ENCODE results near the gene MAST1.
"Not testable (repeated sequence)": the region's sequence is repeated elsewhere in the genome, so short reads cannot be mapped to it uniquely, and the experiment has no call there.

Gene MAST1

GRCh38 chr19:12880551-12881171 is 42.3 kb downstream of the MAST1 start:
- Histone ChIP-seq H3K27me3 (ENCODE audit: low read depth) (no peaks in the 10 kb centered on the region), H3K36me3 (replicated peaks) (peaks cover 12% of the 10 kb centered on the region), H3K9me3 (peaks cover 5% of the 10 kb centered on the region), H3K4me3 (peak overlapping the region; percentile 96), H3K4me1 (peaks cover 2% of the 10 kb centered on the region; the same call in 1 of the 2 replicates)
- in situ Hi-C loops (cut with MboI; ENCODE audit: low sequenced_read_pairs): no loop called here
- DNase-seq (ENCODE audit: low spot score in 2 of 2): peak in 1 of 2 experiments; percentile 59

- H3K4me1 ChIP-seq: peaks cover 2% of the 10 kb centered on the region; the same call in 1 of the 2 replicates
- peak; percentile 93 to 99 for DNase-seq (ENCODE audit: low spot score in 2 of 2)
These were observed 43.0 kb downstream of the MAST1 start, which contains the start of gene DNASE2 for GRCh38 chr19:12881172-12881808. TSS of gene DNASE2 (minus strand) at chr19:12881449. CDS start at chr19:12881375, 74 bp downstream.

GRCh38 chr19:12882589-12882988 is 44.3 kb downstream of the MAST1 start:
- H3K4me1 ChIP-seq: peaks cover 2% of the 10 kb centered on the region; the same call in 1 of the 2 replicates
- H3K36me3 ChIP-seq (replicated peaks): peaks cover 10% of the 10 kb centered on the region
- no peak for DNase-seq (ENCODE audit: low spot score in 2 of 2)
- H3K4me3 ChIP-seq: no peak overlapping the region
- no peaks in the 10 kb centered on the region for H3K27me3 ChIP-seq (ENCODE audit: low read depth)
- in situ Hi-C loops (cut with MboI; ENCODE audit: low sequenced_read_pairs): no loop called here
- peaks cover 5% of the 10 kb centered on the region for H3K9me3 ChIP-seq

More at GRCh38 chr19:12881172-12881808, 43.0 kb downstream of the MAST1 start, which contains the start of gene DNASE2:
- peak within 1 kb of the TSS; percentile 96 for H3K4me3 ChIP-seq
- H3K27me3 ChIP-seq (ENCODE audit: low read depth): no peaks in the 10 kb centered on the region
- peaks cover 5% of the 10 kb centered on the region for H3K9me3 ChIP-seq
- peaks cover 12% of the 10 kb centered on the region for H3K36me3 ChIP-seq (replicated peaks)
- in situ Hi-C loops (cut with MboI; ENCODE audit: low sequenced_read_pairs): no loop called here

GRCh38 chr19:12884202-12884601 is 45.9 kb downstream of the MAST1 start:
- Histone ChIP-seq H3K27me3 (ENCODE audit: low read depth) (no peaks in the 10 kb centered on the region), H3K4me3 (no peak overlapping the region), H3K9me3 (peaks cover 5% of the 10 kb centered on the region), H3K36me3 (replicated peaks) (no peaks in the 10 kb centered on the region), H3K4me1 (peaks cover 2% of the 10 kb centered on the region; the same call in 1 of the 2 replicates)
- DNase-seq (ENCODE audit: low spot score in 2 of 2): no peak
- in situ Hi-C loops (cut with MboI; ENCODE audit: low sequenced_read_pairs): no loop called here

DNA sequence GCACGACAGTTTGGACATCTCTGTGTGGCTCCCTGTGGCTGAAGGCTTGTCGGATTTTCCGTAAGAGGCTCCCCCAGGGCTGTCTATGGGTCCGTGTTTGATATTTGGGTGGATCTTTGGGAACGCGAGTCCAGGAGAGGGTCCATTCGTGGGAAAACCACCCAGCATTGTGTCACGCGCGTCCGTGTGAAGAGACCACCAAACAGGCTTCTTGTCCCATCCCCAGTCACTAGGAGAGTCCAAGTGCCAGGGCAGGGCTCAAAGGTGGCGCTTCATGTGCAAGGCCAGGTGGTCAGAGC is 46.3 kb downstream of the MAST1 start:
- no peak overlapping the region for H3K4me3 ChIP-seq
- H3K9me3 ChIP-seq: peaks cover 5% of the 10 kb centered on the region
- in situ Hi-C loops (cut with MboI; ENCODE audit: low sequenced_read_pairs): no loop called here

GRCh38 chr19:12884926-12885748 is 46.8 kb downstream of the MAST1 start:
- Histone ChIP-seq H3K4me1 (peaks cover 2% of the 10 kb centered on the region; the same call in 1 of the 2 replicates), H3K4me3 (no peak overlapping the region), H3K9me3 (peaks cover 5% of the 10 kb centered on the region), H3K36me3 (replicated peaks) (no peaks in the 10 kb centered on the region), H3K27me3 (ENCODE audit: low read depth) (no peaks in the 10 kb centered on the region)
- in situ Hi-C loops (cut with MboI; ENCODE audit: low sequenced_read_pairs): no loop called here
- no peak for DNase-seq (ENCODE audit: low spot score in 2 of 2)

More for the DNA sequence above, 46.3 kb downstream of the MAST1 start:
- no peaks in the 10 kb centered on the region for H3K36me3 ChIP-seq (replicated peaks)
- no peaks in the 10 kb centered on the region for H3K27me3 ChIP-seq (ENCODE audit: low read depth)
- DNase-seq (ENCODE audit: low spot score in 2 of 2): no peak
- peaks cover 2% of the 10 kb centered on the region; the same call in 1 of the 2 replicates for H3K4me1 ChIP-seq

DNA sequence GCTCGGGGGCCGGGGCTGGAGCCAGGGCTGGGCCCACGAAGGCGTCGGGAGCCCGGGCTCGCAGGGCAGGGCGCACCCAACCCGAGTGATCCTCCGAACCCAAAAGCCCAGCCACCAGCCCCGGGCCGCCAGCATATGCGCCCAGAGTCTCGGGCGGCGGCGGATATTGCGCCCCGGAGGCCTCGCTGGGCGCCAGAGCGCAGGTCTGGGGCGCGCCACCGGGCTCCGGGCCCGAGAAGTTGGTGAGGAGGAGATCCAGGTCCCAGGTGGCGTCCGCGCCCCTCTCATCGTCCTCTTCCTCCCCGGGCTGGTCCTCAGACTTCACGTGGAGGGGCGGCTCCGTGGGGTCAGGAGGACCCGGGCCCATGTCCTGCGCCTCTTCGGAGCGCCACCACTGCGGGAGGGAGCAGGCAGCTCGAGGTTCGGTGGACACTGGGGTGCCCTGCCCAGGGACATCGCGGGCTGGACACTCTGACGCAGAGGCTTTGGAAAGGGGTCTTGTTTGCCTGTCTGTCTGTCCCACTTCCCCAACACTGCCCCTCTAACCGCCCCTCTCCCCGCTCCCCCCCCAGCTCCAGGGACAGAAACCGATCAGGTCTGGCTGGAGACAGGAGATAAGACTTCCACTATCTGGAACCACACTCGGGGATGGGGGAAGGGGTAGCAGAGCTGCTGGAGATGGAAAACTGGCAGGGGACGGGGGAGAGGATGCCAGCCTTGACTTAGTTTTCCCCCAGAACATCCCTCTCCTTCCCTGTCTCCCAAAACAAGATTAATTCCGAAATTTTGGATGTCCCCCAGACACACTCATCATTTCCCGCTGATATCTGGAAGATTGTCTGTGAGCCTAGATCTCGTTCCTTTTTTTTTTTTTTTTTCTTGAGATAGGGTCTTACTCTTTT is 47.7 kb downstream of the MAST1 start:
- H3K4me3 ChIP-seq: no peak overlapping the region

GRCh38 chr19:12886651-12886968 is 48.3 kb downstream of the MAST1 start:
- H3K4me1 ChIP-seq: peaks cover 4% of the 10 kb centered on the region; the same call in 1 of the 2 replicates
- H3K36me3 ChIP-seq (replicated peaks): no peaks in the 10 kb centered on the region
- H3K9me3 ChIP-seq: peaks cover 5% of the 10 kb centered on the region
- no peak overlapping the region for H3K4me3 ChIP-seq
- no peak for DNase-seq (ENCODE audit: low spot score in 2 of 2)
- H3K27me3 ChIP-seq (ENCODE audit: low read depth): no peaks in the 10 kb centered on the region
- in situ Hi-C loops (cut with MboI; ENCODE audit: low sequenced_read_pairs): no loop called here

More for the DNA sequence above, 47.7 kb downstream of the MAST1 start:
- in situ Hi-C loops (cut with MboI; ENCODE audit: low sequenced_read_pairs): no loop called here
- no peak for DNase-seq (ENCODE audit: low spot score in 2 of 2)
- peaks cover 4% of the 10 kb centered on the region; the same call in 1 of the 2 replicates for H3K4me1 ChIP-seq
- H3K27me3 ChIP-seq (ENCODE audit: low read depth): no peaks in the 10 kb centered on the region
- no peaks in the 10 kb centered on the region for H3K36me3 ChIP-seq (replicated peaks)
- H3K9me3 ChIP-seq: peaks cover 5% of the 10 kb centered on the region

GRCh38 chr19:12886969-12887747 is 48.8 kb downstream of the MAST1 start, which contains the start of gene KLF1:
TSS of gene KLF1 (minus strand) at chr19:12887201. CDS start at chr19:12887140, 61 bp downstream.
- H3K4me3 ChIP-seq: no peak within 1 kb of the TSS
- H3K27me3 ChIP-seq (ENCODE audit: low read depth): no peaks in the 10 kb centered on the region
- DNase-seq (ENCODE audit: low spot score in 2 of 2): no peak
- H3K9me3 ChIP-seq: peaks cover 5% of the 10 kb centered on the region
- in situ Hi-C loops (cut with MboI; ENCODE audit: low sequenced_read_pairs): no loop called here
- H3K36me3 ChIP-seq (replicated peaks): no peaks in the 10 kb centered on the region; the same call in 1 of the 2 replicates
- H3K4me1 ChIP-seq: peaks cover 5% of the 10 kb centered on the region; the same call in 1 of the 2 replicates

- DNase-seq (ENCODE audit: low spot score in 2 of 2): no peak
- Histone ChIP-seq H3K4me1 (peaks cover 5% of the 10 kb centered on the region; the same call in 1 of the 2 replicates), H3K36me3 (replicated peaks) (peaks cover 2% of the 10 kb centered on the region; the same call in 1 of the 2 replicates), H3K9me3 (peaks cover 5% of the 10 kb centered on the region), H3K27me3 (ENCODE audit: low read depth) (no peaks in the 10 kb centered on the region), H3K4me3 (no peak overlapping the region)
- in situ Hi-C loops (cut with MboI; ENCODE audit: low sequenced_read_pairs): no loop called here
These were observed 49.8 kb downstream of the MAST1 start for GRCh38 chr19:12888006-12888603.

GRCh38 chr19:12890299-12890786 is 52.0 kb downstream of the MAST1 start:
- not testable (repeated sequence) for H3K9me3 ChIP-seq; DNase-seq (ENCODE audit: low spot score in 2 of 2)

More at GRCh38 chr19:12890299-12890786, 52.0 kb downstream of the MAST1 start:
- H3K27me3 ChIP-seq (ENCODE audit: low read depth); in situ Hi-C loops (cut with MboI; ENCODE audit: low sequenced_read_pairs); H3K4me1 ChIP-seq: not testable (repeated sequence)
- H3K4me3 ChIP-seq: peak overlapping the region; percentile 74
- H3K36me3 ChIP-seq (replicated peaks): peaks cover 15% of the 10 kb centered on the region; the same call in 1 of the 2 replicates

Data from HAP-1 (cell line).